IMR-90 (cell line): ENCODE data around the gene DYNLRB1.

ENCODE experiments used
- BHLHE40 ChIP-seq: fragments of 150-350 bp; IDR thresholded peaks from 2 replicates; pipeline ENCODE4 v1.6.1; 2016; ENCODE audit warnings: mild to moderate bottlenecking, low read depth, low read length
- CEBPB ChIP-seq: IDR thresholded peaks from 2 replicates; pipeline ENCODE4 v1.6.1; 2012; ENCODE audit warnings: low read depth, low read length, improper control_type of control experiment
- CHD1 ChIP-seq: IDR thresholded peaks from 2 replicates; pipeline ENCODE4 v1.6.1; 2012; ENCODE audit warnings: low read depth, low read length, improper control_type of control experiment
- MAFK ChIP-seq: IDR thresholded peaks from 2 replicates; pipeline ENCODE4 v1.6.1; 2012; ENCODE audit warnings: low read depth, low read length, improper control_type of control experiment
- MAZ ChIP-seq: IDR thresholded peaks from 2 replicates; pipeline ENCODE4 v1.6.1; 2012; ENCODE audit warnings: low read depth, mild to moderate bottlenecking, low read length, improper control_type of control experiment, moderate library complexity, borderline replicate concordance
- POLR2A ChIP-seq: IDR thresholded peaks from 2 replicates; pipeline ENCODE4 v1.6.1; 2012; ENCODE audit warnings: mild to moderate bottlenecking, low read depth, low read length
- RAD21 ChIP-seq: IDR thresholded peaks from 2 replicates; pipeline ENCODE4 v1.6.1; 2012; ENCODE audit warnings: low read length, improper control_type of control experiment
- RCOR1 ChIP-seq: IDR thresholded peaks from 2 replicates; pipeline ENCODE4 v1.6.1; 2012; ENCODE audit warnings: mild to moderate bottlenecking, low read length, improper control_type of control experiment; ENCODE audit not compliant: insufficient replicate concordance
- RFX5 ChIP-seq: IDR thresholded peaks from 2 replicates; pipeline ENCODE4 v1.8.0; 2012; ENCODE audit warnings: low read depth, mild to moderate bottlenecking, low read length, moderate library complexity
- SMC3 ChIP-seq: fragments of 150-350 bp; IDR thresholded peaks from 2 replicates; pipeline ENCODE4 v1.6.1; 2016; ENCODE audit warnings: low read depth, mild to moderate bottlenecking, antibody characterized with exemption, low read length, moderate library complexity
- TF ChIP-seq, protein P1 (sequence below): conservative IDR thresholded peaks from 2 replicates; pipeline ENCODE4 v1.5.1; 2012; ENCODE audit warnings: mild to moderate bottlenecking, low read depth, low read length, improper control_type of control experiment
- TF ChIP-seq, protein P2 (sequence below): fragments of 150-350 bp; IDR thresholded peaks from 2 replicates; pipeline ENCODE4 v1.6.1; 2016; ENCODE audit warnings: low read depth, mild to moderate bottlenecking, low read length, moderate library complexity, borderline replicate concordance
- TF ChIP-seq, protein P3 (sequence below): fragments of 150-350 bp; IDR thresholded peaks from 2 replicates; pipeline ENCODE4 v1.6.1; 2017; ENCODE audit warnings: mild to moderate bottlenecking, antibody characterized with exemption, low read length, low read depth

DNA sequence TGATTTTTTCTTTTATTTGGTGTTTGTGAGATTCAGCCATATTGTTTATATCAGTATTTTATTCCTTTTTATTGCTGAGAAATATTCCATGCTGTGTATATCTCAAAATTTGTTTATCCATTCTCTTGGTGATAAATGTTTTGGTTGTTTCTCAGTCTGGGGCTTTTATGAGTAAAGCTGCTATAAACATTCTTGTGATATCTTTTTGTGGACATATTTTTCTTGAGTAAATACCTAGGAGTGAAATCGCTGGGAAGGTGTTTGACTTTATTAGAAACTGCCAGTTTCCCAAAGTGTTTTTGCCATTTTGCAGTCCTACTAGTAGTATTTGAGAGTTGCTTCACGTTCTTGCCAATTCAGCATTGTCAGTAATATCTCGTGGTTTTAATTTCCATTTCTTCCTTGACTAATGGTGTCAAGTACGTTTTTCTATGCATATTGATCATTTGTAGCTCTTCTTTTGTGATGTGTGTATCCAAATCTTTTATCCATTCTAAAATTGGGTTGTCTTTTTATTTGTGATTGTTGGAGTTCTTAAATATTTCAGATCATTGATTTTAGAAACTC lies 31.1 kb upstream of the DYNLRB1 start:
- TF ChIP-seq BHLHE40 (no peak), POLR2A (no peak), RAD21 (no peak), CHD1 (no peak), MAFK (no peak), MAZ (no peak), CEBPB (no peak), SMC3 (no peak), RFX5 (no peak), RCOR1 (no peak)
- TF ChIP-seq, protein P1, sequence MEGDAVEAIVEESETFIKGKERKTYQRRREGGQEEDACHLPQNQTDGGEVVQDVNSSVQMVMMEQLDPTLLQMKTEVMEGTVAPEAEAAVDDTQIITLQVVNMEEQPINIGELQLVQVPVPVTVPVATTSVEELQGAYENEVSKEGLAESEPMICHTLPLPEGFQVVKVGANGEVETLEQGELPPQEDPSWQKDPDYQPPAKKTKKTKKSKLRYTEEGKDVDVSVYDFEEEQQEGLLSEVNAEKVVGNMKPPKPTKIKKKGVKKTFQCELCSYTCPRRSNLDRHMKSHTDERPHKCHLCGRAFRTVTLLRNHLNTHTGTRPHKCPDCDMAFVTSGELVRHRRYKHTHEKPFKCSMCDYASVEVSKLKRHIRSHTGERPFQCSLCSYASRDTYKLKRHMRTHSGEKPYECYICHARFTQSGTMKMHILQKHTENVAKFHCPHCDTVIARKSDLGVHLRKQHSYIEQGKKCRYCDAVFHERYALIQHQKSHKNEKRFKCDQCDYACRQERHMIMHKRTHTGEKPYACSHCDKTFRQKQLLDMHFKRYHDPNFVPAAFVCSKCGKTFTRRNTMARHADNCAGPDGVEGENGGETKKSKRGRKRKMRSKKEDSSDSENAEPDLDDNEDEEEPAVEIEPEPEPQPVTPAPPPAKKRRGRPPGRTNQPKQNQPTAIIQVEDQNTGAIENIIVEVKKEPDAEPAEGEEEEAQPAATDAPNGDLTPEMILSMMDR = no peak
- TF ChIP-seq, protein P2, sequence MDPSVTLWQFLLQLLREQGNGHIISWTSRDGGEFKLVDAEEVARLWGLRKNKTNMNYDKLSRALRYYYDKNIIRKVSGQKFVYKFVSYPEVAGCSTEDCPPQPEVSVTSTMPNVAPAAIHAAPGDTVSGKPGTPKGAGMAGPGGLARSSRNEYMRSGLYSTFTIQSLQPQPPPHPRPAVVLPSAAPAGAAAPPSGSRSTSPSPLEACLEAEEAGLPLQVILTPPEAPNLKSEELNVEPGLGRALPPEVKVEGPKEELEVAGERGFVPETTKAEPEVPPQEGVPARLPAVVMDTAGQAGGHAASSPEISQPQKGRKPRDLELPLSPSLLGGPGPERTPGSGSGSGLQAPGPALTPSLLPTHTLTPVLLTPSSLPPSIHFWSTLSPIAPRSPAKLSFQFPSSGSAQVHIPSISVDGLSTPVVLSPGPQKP = no peak
- TF ChIP-seq, protein P3, sequence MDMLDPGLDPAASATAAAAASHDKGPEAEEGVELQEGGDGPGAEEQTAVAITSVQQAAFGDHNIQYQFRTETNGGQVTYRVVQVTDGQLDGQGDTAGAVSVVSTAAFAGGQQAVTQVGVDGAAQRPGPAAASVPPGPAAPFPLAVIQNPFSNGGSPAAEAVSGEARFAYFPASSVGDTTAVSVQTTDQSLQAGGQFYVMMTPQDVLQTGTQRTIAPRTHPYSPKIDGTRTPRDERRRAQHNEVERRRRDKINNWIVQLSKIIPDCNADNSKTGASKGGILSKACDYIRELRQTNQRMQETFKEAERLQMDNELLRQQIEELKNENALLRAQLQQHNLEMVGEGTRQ = no peak
